Stomach (tissue), 9 donors: ENCODE data around the gene ARPC5. TPM values are rescaled to one million over a fixed set of nuclear protein-coding genes. Genes with fewer than 3 reads are reported as not detected.

Source experiments
- DNase-seq, 2 donors: peaks; one replicate each; pipeline versions ENCODE4 v3.0.0 to v3.0.0-alpha.2; 2013 to 2019
- H3K27ac ChIP-seq, 5 donors: fragments of 200-600 bp in 4 of 5; sonication (generic) in 4 of 5; one replicate each; pipeline ENCODE4 v1.5.1; 2013 to 2019; ENCODE audit warnings: mild to moderate bottlenecking in 1 of 5, moderate library complexity in 1 of 5
- H3K27me3 ChIP-seq, 3 donors: fragments of 200-600 bp; sonication (generic); one replicate each; pipeline ENCODE4 v1.5.1; 2017 to 2019; ENCODE audit warnings: mixed run types in 1 of 3
- H3K36me3 ChIP-seq, 4 donors: fragments of 200-600 bp; sonication (generic); 1 replicate in 3 of 4; 2 replicates in 1 of 4; pipeline ENCODE4 v1.5.1; 2016 to 2019
- H3K4me1 ChIP-seq, 4 donors: fragments of 200-600 bp; sonication (generic); one replicate each; pipeline ENCODE4 v1.5.1; 2016 to 2019
- H3K4me3 ChIP-seq, 4 donors: fragments of 200-600 bp; sonication (generic) in 3 of 4; one replicate each; pipeline ENCODE4 v1.5.1; 2016 to 2019; ENCODE audit warnings: mild to moderate bottlenecking in 1 of 4
- H3K9me3 ChIP-seq, 4 donors: fragments of 200-600 bp; sonication (generic); one replicate each; pipeline ENCODE4 v1.5.1; 2016 to 2019
- EP300 ChIP-seq: sonication (generic); formaldehyde crosslinking; IDR thresholded peaks from one replicate; pipeline ENCODE4 v1.6.1; 2017; ENCODE audit warnings: antibody characterized with exemption
- POLR2A ChIP-seq, 4 donors: fragments of 450-650 bp; IDR thresholded peaks; one replicate each; pipeline ENCODE4 v1.6.1; 2016; ENCODE audit warnings: antibody characterized with exemption in 4 of 4, control low read depth in 2 of 4, mild to moderate bottlenecking in 1 of 4, moderate library complexity in 1 of 4
- POLR2AphosphoS5 ChIP-seq, 3 donors: sonication (generic); formaldehyde crosslinking; IDR thresholded peaks; one replicate each; pipeline ENCODE4 v1.6.1; 2016; ENCODE audit warnings: antibody characterized with exemption in 3 of 3
- WGBS, 5 donors: extraction: QIAGEN DNeasy Blood & Tissue Kit in 3 of 5; methylation state at CpG; one replicate each; pipeline versions ENCODE4 v1.1.5 to v1.1.7; 2013 to 2018; 5-methylcytosine and 5-hydroxymethylcytosine counted together
- intact Hi-C: fragments of 100-400 bp; cut with DNase I; formaldehyde crosslinking; loops from one replicate; pipeline ENCODE4 v1.15.1; 2023; ENCODE audit warnings: low total_unique reads
- polyA plus RNA-seq, 3 donors: library from polyadenylated mRNA; stranded (reverse); fragments of 200-250 nt; gene quantifications; one replicate each; pipeline ENCODE4 v1.2.3, GENCODE V29; 2013
- total RNA-seq, 5 donors: library from RNA; depleted of rRNA; stranded (reverse); fragments of >200 nt; gene quantifications; one replicate each; pipeline versions ENCODE4 v1.1.0 to v1.2.3, GENCODE V29; 2014 to 2016
- TF ChIP-seq, protein P1 (sequence below), 7 experiments: fragments of 450-650 bp in 4 of 7; fragments of 200-600 bp in 3 of 7; sonication (generic) in 3 of 7; IDR thresholded peaks; one replicate each; pipeline ENCODE4 v1.5.1; 2016 to 2019; ENCODE audit warnings: antibody characterized with exemption in 7 of 7, control low read depth in 2 of 7, mild to moderate bottlenecking in 1 of 7
- donor health status: healthy with polysubstance abuse.
- donor health status: Bipolar disorder and iron deficiency.
- donor health status: healthy.

Gene ARPC5
- total and polyA plus RNA-seq, 8 donors, result 26.3 to 106 (median 80.6) TPM

DNA sequence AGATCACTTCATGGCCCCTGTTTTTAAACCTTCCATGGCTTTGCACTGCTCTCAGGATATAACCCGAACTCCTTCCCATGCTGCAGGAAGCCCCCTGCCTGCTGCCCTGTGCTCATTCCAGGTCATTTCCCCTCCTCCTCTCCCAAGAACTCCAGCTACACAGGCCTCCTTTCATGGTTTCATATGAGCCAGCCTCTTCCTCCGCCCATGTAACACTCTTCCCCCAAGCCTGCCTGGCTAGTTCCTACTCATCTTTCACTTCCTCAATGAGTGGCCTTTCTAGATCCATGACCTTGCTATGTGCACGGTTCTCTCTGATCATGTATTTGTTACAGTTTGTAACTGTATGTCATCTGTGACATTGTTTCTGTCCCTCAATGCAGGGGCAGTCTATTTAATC lies 42.2 kb downstream of the ARPC5 start:
- Histone ChIP-seq H3K27me3 (no peaks in the 10 kb centered on the region), H3K4me3 (no peak overlapping the region), H3K4me1 (peaks cover 0 to 17% (median 7%) of the 10 kb centered on the region in 4 donors), H3K9me3 (no peaks in the 10 kb centered on the region), H3K27ac (peak overlapping the region in 2 of 5 donors; percentile 46 to 56), H3K36me3 (no peaks in the 10 kb centered on the region)
- intact Hi-C loops, result no loop called here
- WGBS, 5 donors, result 64 to 74% (median 71%) methylated on average over 3 of the region's 3 CpGs
- DNase-seq, result no peak
- TF ChIP-seq POLR2A (IDR thresholded peaks at IDR 0.05) (no peak), EP300 (no peak), POLR2AphosphoS5 (IDR thresholded peaks at IDR 0.05) (no peak)
- TF ChIP-seq, protein P1, sequence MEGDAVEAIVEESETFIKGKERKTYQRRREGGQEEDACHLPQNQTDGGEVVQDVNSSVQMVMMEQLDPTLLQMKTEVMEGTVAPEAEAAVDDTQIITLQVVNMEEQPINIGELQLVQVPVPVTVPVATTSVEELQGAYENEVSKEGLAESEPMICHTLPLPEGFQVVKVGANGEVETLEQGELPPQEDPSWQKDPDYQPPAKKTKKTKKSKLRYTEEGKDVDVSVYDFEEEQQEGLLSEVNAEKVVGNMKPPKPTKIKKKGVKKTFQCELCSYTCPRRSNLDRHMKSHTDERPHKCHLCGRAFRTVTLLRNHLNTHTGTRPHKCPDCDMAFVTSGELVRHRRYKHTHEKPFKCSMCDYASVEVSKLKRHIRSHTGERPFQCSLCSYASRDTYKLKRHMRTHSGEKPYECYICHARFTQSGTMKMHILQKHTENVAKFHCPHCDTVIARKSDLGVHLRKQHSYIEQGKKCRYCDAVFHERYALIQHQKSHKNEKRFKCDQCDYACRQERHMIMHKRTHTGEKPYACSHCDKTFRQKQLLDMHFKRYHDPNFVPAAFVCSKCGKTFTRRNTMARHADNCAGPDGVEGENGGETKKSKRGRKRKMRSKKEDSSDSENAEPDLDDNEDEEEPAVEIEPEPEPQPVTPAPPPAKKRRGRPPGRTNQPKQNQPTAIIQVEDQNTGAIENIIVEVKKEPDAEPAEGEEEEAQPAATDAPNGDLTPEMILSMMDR (IDR thresholded peaks at IDR 0.05), result no peak

DNA sequence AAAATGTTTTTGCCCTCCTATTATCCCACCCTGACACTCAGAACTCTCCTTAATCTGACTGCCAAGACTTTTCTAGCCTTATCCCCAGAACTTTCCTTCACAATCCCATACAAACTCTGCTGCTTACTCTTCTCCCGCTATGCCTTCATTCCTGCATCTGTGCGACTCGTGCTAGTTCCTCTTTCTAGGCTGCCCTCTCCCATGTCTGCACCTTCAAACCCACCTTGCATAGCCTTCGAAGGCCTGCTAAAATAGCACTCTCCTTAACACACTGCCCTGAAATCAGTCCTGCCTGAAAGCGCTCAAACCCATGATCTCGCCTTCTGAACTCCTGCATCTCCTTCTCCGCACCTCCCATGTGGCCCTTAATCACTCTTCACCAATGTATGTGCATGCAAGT lies 42.9 kb downstream of the ARPC5 start:
- Histone ChIP-seq H3K27ac (peak overlapping the region in 2 of 5 donors; percentile 46 to 56), H3K4me3 (no peak overlapping the region), H3K4me1 (peaks cover 0 to 11% (median 4%) of the 10 kb centered on the region in 4 donors), H3K9me3 (no peaks in the 10 kb centered on the region), H3K36me3 (no peaks in the 10 kb centered on the region), H3K27me3 (no peaks in the 10 kb centered on the region)
- 87 to 97% (median 92%) methylated on average over 7 of the region's 7 CpGs for WGBS, 5 donors
- no peak for DNase-seq
- intact Hi-C loops, result no loop called here
- TF ChIP-seq, protein P1 (IDR thresholded peaks at IDR 0.05), result no peak

DNA sequence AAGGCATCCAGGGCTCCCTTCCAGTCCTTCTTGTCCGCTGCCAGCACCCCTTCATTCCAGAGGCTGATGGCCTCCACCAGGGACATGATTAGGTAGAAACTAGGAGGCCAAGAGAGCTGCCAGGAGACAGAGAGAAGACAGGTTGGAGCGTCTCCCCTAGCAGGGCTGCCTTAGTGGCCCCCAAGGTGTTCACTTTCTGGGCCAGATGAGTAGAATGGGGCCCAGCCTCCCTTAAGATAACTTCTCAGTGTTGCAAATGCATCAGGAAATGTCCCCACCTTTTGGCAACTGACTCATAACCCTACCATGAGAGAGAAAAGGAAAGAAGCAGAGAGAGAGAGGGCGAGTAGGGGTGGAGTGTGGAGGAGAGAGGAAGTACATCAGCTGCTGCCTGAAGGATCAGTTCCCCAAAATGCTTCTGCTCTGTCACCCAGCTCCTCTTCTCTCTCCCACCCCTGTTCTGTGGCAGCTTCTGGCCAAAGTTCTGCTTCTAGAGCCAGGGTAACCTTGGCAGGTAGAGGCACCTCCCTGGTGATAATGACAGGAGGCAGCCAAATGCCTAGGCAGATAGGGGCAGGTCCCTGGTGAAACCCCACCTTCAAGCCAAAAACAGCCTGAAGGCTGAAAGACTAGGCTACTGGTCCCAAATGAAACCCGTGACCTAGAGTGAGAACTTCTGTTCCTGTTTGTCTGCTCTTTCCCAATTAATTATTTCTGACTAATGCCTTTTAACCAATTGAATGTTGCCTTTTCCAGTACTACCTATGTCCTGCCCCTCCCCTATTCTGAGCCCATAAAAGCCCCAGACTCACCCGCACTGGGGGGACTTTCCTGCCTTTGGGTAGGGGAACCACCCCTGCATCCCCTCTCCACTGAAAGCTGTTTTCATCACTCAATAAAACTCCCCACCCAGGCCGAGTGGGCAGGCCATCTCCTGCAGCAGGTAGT lies 45.1 kb downstream of the ARPC5 start, which contains the start of gene NCF2:
Gene NCF2 (minus strand): TSS at position 216 of the 948 bp plus-strand sequence. CDS start 130 bp downstream, at position 86.
- Histone ChIP-seq H3K9me3 (no peaks in the 10 kb centered on the region), H3K4me1 (peaks cover 0 to 8% (median 0%) of the 10 kb centered on the region in 4 donors), H3K27me3 (no peaks in the 10 kb centered on the region), H3K27ac (peak within 1 kb of the TSS in 4 of 5 donors; percentile 26 to 81 (median 68)), H3K36me3 (no peaks in the 10 kb centered on the region), H3K4me3 (peak within 1 kb of the TSS in 2 of 4 donors; percentile 29 to 34)
- DNase-seq, result peak; percentile 31 to 59
- intact Hi-C loops, result no loop called here
- no peak for TF ChIP-seq EP300
- TF ChIP-seq POLR2AphosphoS5 (IDR thresholded peaks at IDR 0.05), result peak in 2 of 3 donors; percentile 21 to 48
- 69 to 84% (median 72%) methylated on average over 6 of the region's 6 CpGs for WGBS, 5 donors

DNA sequence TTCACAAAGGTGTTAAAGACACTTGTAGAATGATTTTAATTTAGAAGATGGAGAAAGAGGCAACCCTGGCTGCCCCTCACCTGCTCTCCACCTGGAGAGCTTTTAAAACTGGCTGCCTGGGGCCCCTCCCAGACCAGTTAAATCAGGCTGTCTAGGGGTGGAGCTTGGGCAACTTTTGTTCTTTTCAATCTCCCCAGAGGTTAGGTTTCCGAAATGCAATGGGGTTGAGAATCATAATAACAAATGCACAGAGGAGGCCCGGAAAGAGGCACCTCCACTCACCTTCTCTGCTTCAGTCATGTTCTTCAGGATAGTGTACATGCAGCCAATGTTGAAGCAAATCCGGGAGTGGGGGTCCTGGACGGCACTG lies 45.7 kb downstream of the ARPC5 start:
- no peak for DNase-seq
- Histone ChIP-seq H3K27me3 (no peaks in the 10 kb centered on the region), H3K4me1 (peaks cover 0 to 12% (median 0%) of the 10 kb centered on the region in 4 donors), H3K27ac (peak overlapping the region in 3 of 5 donors; percentile 55 to 81 (median 80)), H3K9me3 (no peaks in the 10 kb centered on the region), H3K4me3 (peak overlapping the region in 2 of 4 donors; percentile 29 to 34), H3K36me3 (no peaks in the 10 kb centered on the region)
- WGBS, 5 donors, result 77 to 91% (median 89%) methylated on average over 4 of the region's 4 CpGs
- intact Hi-C loops, result no loop called here
- TF ChIP-seq, protein P1 (IDR thresholded peaks at IDR 0.05), result no peak
- TF ChIP-seq POLR2A (IDR thresholded peaks at IDR 0.05), result no peak
- no peak for TF ChIP-seq POLR2AphosphoS5 (IDR thresholded peaks at IDR 0.05)
- TF ChIP-seq EP300, result no peak
